ENCODE measurements around the gene MEF2D. TPM values are rescaled to one million over a fixed set of nuclear protein-coding genes. Genes with fewer than 3 reads are reported as not detected.

The MEF2D gene
- total and polyA plus RNA-seq, 8 donors, result 23.8 to 52.8 (median 31.3) TPM

DNA sequence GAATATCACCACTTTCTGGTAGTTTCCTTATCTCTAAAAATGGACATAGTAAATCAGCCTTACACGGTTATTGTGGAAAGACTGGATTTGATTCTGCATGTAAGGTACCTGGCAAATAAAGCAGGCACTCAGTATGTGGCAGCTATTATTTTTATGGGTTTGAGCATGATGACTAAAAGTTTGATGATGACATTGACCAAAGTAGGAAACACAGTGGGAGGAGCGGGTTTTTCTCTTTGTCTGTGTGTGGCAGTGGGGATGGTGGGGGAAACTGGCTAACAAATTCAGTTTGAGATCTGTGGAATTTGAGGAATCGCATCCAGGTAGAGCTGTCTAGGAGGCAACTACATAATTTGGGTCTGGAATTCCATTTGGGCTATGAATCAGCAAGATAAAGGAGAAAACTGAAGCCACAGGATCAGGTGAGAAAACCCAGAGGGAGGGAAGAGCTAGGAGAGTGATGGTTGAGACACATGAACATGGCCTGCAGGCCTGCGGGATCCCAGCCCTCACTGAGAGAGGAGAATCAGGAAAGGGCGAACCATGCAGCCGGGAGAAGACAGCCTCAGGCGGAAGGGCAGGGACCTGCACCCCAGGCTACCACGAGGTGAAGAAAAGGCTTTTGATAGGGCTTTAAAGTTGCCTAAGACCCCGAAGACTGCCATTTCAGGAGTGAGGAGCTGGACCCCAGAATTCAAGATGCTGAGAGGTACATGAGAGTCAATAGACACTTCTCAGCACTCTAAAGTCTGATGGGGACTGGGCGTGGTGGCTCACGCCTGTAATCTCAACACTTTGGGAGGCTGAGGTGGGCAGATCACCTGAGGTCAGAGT lies 52.2 kb downstream of the MEF2D start:
- Histone ChIP-seq H3K27me3 (peaks cover 4 to 59% of the 10 kb centered on the region in 2 donors), H3K36me3 (no peaks in the 10 kb centered on the region), H3K27ac (no peak overlapping the region), H3K4me3 (no peak overlapping the region), H3K4me1 (peaks cover 0 to 12% of the 10 kb centered on the region in 2 donors), H3K9me3 (no peaks in the 10 kb centered on the region)
- no peak for DNase-seq
- TF ChIP-seq CTCF (IDR thresholded peaks at IDR 0.05), result no peak
- intact Hi-C loops (cut with DNase I), result loop anchor here in 1 of 2 donors (10.0 kb wide), 1 partner anchor 64 kb away; no protein-coding TSS in a partner anchor
- no peak for ATAC-seq

GRCh38 chr1:156445789-156446263 lies 54.7 kb downstream of the MEF2D start:
- ATAC-seq (peak; percentile 99), DNase-seq (peak; percentile 67 to 93 (median 80))
- Histone ChIP-seq H3K9me3 (no peaks in the 10 kb centered on the region), H3K4me3 (no peak overlapping the region), H3K27me3 (peaks cover 30 to 85% of the 10 kb centered on the region in 2 donors), H3K4me1 (peaks cover 0 to 6% of the 10 kb centered on the region in 2 donors), H3K27ac (no peak overlapping the region), H3K36me3 (no peaks in the 10 kb centered on the region)
- intact Hi-C loops (cut with DNase I), result loop anchor here (2.0 to 10.0 kb wide), 2 partner anchors 61 kb away; no protein-coding TSS in a partner anchor
- peak; percentile 95 to 99 for TF ChIP-seq CTCF (IDR thresholded peaks at IDR 0.05)

DNA sequence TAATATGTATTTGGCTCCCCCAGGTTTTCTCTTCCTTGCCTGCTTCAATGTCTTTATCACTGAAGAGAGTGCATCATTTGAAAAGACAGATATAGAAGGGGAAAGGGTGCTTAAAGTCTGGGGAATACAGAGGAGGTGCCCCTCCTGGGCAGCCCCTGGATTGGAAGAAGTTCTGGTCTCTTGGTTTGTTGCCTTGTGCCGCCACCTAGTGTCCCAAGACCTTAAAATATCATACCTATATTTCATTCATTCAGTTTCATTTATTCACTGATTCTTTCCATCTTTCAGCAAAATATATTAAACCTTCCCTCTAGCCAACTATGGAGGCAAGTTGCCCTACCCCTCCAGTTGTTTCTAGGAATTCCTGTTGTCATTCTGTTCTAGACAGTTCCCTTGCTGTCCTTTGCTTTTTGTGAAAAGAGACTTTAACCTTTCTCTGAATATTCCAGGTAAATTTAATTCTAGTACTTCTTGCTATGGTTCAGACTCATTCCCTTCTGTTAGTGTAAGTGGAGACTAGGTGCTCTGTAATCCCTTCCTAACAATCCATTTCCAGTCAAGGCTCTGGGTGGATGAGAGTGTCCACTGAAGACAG lies 56.1 kb downstream of the MEF2D start:
- Histone ChIP-seq H3K27me3 (peaks cover 43 to 94% of the 10 kb centered on the region in 2 donors), H3K4me1 (peaks cover 0 to 6% of the 10 kb centered on the region in 2 donors), H3K27ac (no peak overlapping the region), H3K9me3 (no peaks in the 10 kb centered on the region), H3K4me3 (no peak overlapping the region), H3K36me3 (no peaks in the 10 kb centered on the region)
- peak in 1 of 2 donors; percentile 14 for TF ChIP-seq CTCF (IDR thresholded peaks at IDR 0.05)
- DNase-seq, result no peak
- intact Hi-C loops (cut with DNase I), result loop anchor here in 1 of 2 donors (10.0 kb wide), 1 partner anchor 60 kb away; no protein-coding TSS in a partner anchor
- ATAC-seq, result no peak

DNA sequence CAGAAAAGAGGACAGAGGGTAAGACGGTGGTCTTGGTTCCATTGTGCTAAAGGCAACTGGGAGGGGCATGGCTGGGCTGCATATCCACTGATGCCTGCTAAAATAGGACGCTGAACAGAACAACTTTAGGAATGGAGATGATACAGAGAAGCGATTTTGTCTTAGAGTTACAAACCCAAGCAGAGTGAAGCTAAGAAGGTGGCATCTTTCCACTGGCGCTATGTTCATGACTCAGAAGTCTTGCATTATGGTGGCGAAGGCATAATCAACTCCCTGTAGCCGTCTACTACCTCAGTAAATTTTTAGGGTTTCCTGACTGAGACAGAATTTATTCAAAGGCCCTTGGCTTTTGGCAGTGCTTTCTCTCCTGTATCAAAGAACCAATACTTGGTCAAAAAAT lies 57.3 kb downstream of the MEF2D start:
- no peak for ATAC-seq
- no peak for DNase-seq
- Histone ChIP-seq H3K4me3 (no peak overlapping the region), H3K4me1 (peaks cover 0 to 6% of the 10 kb centered on the region in 2 donors), H3K36me3 (no peaks in the 10 kb centered on the region), H3K9me3 (no peaks in the 10 kb centered on the region), H3K27me3 (peaks cover 55 to 94% of the 10 kb centered on the region in 2 donors), H3K27ac (no peak overlapping the region)
- intact Hi-C loops (cut with DNase I), result loop anchor here in 1 of 2 donors (10.0 kb wide), 1 partner anchor 58 kb away; no protein-coding TSS in a partner anchor
- no peak for TF ChIP-seq CTCF (IDR thresholded peaks at IDR 0.05)
